ENCODE data around the gene KDM4C. TPM values are rescaled to one million over a fixed set of nuclear protein-coding genes. Genes with fewer than 3 reads are reported as not detected.

KDM4C gene
- total and polyA plus RNA-seq, 2 of the 13 experiments (the other 11 are each of a cell fraction or from before 2014, with no cell fraction given): 19.4 to 23.6 TPM

GRCh38 chr9:6715755-6716643, 41.8 kb upstream of the KDM4C start (continued):
- no peak for TF ChIP-seq BCLAF1 (IDR thresholded peaks at IDR 0.05)
- TF ChIP-seq ZC3H4 (CRISPR knock-in tag; IDR thresholded peaks at IDR 0.05; ENCODE audit: borderline replicate concordance): peak; percentile 39; the same call in 1 of the 2 replicates
- peak; percentile 39; the same call in 1 of the 2 replicates for TF ChIP-seq ZNF143 (CRISPR knock-in tag; IDR thresholded peaks at IDR 0.05)
- TF ChIP-seq ZFP36L1 (CRISPR knock-in tag; IDR thresholded peaks at IDR 0.05): peak; percentile 58; the same call in 1 of the 2 replicates
- TF ChIP-seq GATAD2A (CRISPR knock-in tag; IDR thresholded peaks at IDR 0.05): peak; percentile 49
- TF ChIP-seq EZH2 (conservative IDR thresholded peaks at IDR 0.05; ENCODE audit: low read depth, low read length): no peak
- TF ChIP-seq ZBTB26 (CRISPR knock-in tag; IDR thresholded peaks at IDR 0.05; ENCODE audit: borderline replicate concordance): 0 out of 2 replicates have a peak, but pooled peaks have one; percentile 17
- peak; percentile 62; the same call in 1 of the 2 replicates for TF ChIP-seq DR1 (CRISPR knock-in tag; IDR thresholded peaks at IDR 0.05)
- peak; percentile 77; the same call in 1 of the 2 replicates for TF ChIP-seq ZNF556 (CRISPR knock-in tag; IDR thresholded peaks at IDR 0.05; ENCODE audit: borderline replicate concordance)
- peak; percentile 64; the same call in 1 of the 2 replicates for TF ChIP-seq ZNF619 (CRISPR knock-in tag; IDR thresholded peaks at IDR 0.05)
- TF ChIP-seq NRL (CRISPR knock-in tag; IDR thresholded peaks at IDR 0.05; ENCODE audit: borderline replicate concordance): no peak
- 0 out of 2 replicates have a peak, but pooled peaks have one; percentile 22 for TF ChIP-seq ETV6 (CRISPR knock-in tag; conservative IDR thresholded peaks at IDR 0.05)
- peak; percentile 55; the same call in 1 of the 2 replicates for TF ChIP-seq MEF2D (CRISPR knock-in tag; IDR thresholded peaks at IDR 0.05)
- peak; percentile 73 for TF ChIP-seq ZBTB7A (CRISPR knock-in tag; IDR thresholded peaks at IDR 0.05)
- TF ChIP-seq ZNF614 (CRISPR knock-in tag; IDR thresholded peaks at IDR 0.05; ENCODE audit: borderline replicate concordance): no peak; the same call in 1 of the 2 replicates
- TF ChIP-seq ZMYM4 (CRISPR knock-in tag; IDR thresholded peaks at IDR 0.05): peak; percentile 65
- peak; percentile 41; the same call in 1 of the 2 replicates for TF ChIP-seq ZBTB14 (CRISPR knock-in tag; IDR thresholded peaks at IDR 0.05)
- peak; percentile 93 for TF ChIP-seq HIVEP1 (CRISPR knock-in tag; IDR thresholded peaks at IDR 0.05)
- peak; percentile 74 for TF ChIP-seq SPEN (CRISPR knock-in tag; IDR thresholded peaks at IDR 0.05; ENCODE audit: low read depth)
- TF ChIP-seq TMF1 (CRISPR knock-in tag; IDR thresholded peaks at IDR 0.05; ENCODE audit: low read depth): peak; percentile 72
- TF ChIP-seq ZNF205 (CRISPR knock-in tag; IDR thresholded peaks at IDR 0.05): 0 out of 2 replicates have a peak, but pooled peaks have one; percentile 53
- TF ChIP-seq IRF9 (CRISPR knock-in tag; IDR thresholded peaks at IDR 0.05; ENCODE audit: borderline replicate concordance): peak; percentile 50
- TF ChIP-seq ZNF354B (CRISPR knock-in tag; IDR thresholded peaks at IDR 0.05): no peak
- peak; percentile 56; the same call in 1 of the 2 replicates for TF ChIP-seq ELF3 (CRISPR knock-in tag; IDR thresholded peaks at IDR 0.05)
